ENCODE data around the gene LTB4R2. TPM values are rescaled to one million over a fixed set of nuclear protein-coding genes. Genes with fewer than 3 reads are reported as not detected.

The LTB4R2 gene, protein sequence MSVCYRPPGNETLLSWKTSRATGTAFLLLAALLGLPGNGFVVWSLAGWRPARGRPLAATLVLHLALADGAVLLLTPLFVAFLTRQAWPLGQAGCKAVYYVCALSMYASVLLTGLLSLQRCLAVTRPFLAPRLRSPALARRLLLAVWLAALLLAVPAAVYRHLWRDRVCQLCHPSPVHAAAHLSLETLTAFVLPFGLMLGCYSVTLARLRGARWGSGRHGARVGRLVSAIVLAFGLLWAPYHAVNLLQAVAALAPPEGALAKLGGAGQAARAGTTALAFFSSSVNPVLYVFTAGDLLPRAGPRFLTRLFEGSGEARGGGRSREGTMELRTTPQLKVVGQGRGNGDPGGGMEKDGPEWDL
- polyA plus RNA-seq (2013, experiment 1 of 2; ENCODE audit: insufficient read length): 1.4 TPM
- 2.0 TPM for polyA plus RNA-seq (2013, experiment 2 of 2; ENCODE audit: insufficient read length)

DNA sequence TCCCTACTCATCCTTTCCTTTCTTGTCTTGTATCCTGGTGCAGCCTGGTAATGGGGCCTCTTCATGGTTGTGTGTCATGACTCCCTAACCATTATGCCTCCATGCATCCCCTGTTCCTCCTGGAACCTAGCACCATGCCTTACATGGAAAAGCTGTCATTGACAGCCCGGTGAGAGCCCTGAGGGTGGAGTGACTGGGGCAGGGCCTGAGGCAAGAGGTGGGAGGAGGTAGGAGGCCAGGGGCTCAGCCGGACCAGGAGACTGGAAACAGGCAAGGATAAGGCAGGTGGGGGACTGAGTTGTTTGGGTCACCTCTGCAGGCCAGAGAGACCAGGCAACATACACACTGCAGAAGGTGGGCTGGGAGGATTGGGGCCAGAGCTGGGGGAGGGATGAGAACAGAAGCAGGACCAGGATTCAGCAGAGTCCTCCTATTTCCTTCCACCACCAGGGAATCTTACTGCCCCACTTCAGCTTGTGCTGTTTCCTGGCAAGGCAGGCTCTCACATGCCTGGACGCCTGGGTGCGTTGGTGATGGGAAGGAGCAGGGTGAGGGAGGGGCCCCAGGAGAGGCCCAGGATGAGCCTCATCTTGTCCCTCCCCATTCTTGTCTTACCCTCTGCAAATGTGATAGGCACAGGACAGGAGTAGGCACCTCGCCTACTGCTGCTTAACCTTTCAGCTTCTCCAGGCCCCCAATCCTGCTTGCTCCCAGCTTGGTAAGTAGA lies at the start of gene LTB4R2:
Gene LTB4R2, plus strand, starts transcription at position 603 of the 727 bp plus-strand sequence. CDS start 525 bp downstream, outside the sequence.
- no peak for DNase-seq

DNA sequence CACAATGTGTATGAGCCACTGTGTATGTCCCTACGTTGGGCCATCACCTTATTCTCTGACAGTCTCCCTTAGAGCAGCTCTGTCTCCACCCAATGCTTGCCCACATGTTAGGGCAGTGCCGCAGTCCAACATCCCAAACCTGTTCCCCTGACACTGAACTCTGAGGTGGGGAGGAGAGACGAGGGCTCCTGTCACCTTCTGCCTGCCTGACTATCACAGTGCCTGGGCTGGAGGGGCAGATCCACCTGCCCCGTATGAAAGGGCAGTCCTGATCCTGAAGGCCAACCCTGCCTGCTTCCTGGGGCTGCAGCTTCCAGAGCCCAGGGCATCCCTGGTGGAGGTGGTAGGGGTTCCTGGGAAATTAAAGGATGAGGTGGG lies 49.2 kb upstream of the LTB4R2 start:
- DNase-seq: no peak

DNA sequence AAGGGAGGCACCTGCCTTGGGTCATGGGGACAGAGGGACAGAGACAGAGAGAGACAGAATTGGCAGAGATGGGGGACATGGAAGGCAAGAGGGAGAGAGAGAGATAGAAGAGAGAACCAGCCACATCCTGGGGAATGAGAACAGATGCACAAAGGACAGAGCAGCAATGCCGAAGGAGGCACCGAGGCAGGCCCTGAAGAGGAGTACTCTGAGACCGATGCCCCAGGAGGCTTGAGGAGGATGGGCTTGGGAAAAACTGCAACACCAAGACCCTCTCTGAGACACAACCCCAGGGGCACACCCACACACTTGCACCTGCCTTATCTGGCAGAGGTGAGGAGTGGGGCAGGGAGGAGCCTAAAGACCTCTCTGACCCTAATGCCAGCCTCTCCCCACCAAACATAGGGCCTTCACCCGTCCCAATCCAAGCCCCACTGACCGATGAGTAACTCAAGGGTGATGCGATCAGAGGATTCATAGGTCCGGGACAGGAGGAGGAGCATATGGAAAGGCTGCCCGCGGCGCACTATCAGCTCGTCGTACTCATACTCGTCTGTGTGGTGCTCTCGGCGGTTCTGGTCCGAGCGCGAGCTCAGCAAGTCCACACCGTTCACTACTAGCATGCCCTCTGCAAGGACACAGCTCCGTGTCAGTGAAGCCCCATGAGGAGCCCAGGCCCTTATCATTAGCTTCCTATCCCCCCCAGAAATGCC lies 48.5 kb upstream of the LTB4R2 start:
- DNase-seq: no peak

DNA sequence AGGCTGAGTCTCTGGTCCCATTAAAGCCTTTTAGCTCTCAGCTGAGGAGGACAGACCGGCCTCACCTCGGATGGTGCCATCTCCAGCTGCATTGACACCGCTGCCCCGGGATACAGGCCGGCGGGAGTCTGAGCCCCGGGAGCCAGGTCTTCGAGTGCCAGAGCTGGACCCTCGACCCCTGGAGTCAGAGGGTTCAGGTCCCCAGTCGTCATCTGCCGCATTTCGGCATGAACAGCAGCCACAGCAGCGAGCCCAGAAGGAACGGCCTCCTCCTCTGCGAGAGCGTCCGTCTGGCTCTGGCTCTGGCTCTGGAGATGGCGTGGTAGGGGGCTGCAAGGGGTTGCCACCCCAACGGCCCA lies 48.0 kb upstream of the LTB4R2 start:
- DNase-seq: no peak

DNA sequence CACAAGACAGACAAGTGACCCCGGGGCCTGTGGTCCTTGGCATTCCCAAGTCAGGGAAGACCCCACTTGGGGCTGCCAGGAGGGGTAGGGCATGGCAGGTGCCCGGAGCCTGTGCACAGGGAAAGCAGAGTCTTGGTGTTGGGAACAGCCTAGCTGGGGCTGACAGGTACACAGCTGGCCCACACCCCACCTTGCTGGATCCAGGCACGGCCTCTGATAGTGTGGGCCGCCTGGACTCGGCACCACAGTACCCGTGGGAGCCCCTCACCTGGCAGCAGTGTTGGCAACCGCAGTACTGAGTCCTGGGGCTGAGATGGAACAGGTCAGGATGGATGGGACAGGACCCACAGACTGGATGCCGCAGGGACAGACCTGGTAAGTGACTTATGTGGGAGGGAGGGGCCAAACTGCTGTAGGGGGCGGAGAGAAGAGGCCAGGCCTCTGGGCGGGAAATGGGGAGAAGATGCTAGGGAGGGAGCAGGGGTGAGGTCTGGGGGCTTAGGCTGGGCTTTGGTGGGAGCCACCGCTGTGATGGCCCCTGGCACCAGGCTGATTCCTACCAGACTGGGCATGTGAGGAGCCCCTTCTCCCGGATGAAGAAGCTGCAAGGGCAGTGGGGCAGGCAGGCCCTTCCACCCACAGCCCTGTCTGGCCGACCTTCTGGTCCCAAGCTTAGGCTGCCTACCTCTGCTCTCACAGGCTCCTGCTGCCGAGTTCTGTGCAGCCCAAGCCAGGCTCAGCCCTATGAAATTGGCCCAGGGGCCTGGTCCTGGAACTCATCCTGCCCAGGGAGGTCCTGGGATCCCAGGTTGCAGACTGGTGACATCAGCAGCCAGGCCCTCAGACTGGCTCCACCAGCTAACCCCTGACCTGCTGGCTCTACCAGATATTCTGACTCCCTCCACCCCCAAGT lies 46.9 kb upstream of the LTB4R2 start, which contains the start of gene TGM1:
Gene TGM1, minus strand, starts transcription at position 357 of the 913 bp plus-strand sequence. CDS start 825 bp downstream, outside the sequence.
- DNase-seq: no peak

DNA sequence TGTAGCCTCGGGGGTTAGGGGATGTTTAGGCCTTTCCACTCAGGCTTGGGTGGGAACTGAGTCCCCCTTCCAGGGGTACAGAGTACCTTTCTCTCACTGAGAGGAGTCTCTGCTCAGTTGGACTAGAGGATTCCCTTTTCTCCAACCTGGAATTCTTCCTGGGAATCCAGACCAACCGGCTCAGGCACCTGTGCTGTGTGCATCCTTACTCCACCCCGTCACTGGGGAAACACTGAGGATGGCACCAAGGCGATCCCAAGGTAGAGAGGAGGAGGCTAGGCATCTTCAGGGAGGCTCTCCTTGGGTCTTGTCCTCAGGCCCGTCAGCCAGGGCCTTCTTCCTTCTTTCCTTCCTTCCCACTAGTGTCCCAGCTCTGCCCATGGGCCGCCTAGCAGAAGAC lies 46.1 kb upstream of the LTB4R2 start:
- DNase-seq: no peak

DNA sequence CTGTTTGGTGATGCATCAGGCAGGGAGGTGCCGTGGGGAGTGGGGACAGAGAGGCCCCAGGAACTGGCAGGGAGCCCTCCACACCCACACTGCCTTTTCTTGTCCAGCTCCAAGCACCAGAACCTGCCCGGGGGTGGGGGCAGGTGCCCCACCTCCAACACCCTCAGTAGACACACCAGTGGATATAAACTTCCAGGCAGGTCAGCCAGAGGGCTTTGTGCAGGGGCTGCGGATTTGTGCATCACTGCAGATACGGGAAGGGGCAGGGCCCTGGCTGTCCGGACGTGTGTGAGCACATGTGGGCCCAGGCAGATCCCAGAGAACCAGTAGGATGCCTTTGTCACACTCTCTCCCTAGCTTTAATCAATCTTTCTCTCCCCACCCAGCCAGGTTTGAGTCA lies 45.6 kb upstream of the LTB4R2 start:
- DNase-seq: no peak

DNA sequence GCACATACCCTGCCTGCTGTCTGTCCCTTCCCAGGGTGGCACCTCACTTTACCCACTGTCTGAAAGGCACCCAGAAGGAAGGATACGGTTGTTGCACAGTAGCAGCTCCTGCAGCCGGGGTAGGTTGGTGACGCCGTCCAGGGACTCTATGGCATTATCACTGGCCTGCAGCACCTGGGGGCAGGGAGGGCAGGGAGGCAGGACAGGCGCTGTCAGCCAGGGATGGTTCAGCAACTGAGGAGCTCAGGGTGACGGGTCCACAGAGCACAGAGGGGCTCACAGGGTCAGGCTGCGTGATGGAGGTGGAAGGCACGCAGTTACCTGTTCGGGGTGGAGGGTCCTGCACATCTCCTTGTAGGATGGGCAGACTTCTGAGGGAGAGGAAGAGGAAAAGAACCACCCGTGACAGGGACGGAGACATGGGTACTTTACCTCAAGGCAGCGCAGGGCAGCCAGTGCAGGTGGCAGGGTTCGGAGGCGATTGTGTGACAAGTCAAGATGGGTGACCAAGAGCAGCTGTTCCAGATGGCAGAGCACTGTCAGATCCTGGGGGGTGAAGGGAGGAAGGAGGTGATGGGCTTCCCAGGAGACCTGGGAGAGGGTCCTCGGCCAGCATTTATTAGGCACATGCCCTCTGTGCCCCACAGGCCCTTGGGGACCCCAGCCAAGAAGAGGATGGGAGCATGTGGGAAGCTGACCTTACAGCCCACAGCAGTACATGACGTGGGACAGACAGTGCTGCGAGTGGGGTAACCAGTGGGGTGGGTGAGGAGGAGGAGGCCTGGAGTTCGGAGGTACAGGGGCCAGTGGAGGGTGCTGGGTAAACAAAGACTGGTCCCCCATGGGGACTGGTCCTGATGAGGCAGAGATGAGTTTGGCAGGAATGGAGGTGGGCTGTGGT lies 43.3 kb upstream of the LTB4R2 start:
- no peak for DNase-seq

DNA sequence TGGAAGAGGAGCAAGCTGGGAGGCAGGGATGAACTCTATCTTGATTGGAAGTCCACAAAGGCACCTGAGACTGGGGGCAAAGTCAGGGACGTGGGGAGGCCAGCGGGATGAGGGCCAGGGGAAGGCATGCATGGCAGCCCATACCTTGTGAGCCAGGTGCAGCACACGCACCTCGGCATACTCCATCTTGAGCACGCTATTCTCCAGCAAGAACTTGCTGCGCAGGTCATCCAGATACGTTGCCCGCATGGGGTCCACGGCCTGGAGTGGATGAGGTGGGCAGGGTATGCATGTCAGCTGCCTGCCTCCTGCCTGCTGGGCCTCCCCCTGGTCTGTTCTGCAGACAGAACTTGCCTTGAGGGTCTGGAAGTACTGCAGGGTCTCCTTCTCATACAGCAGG lies 42.4 kb upstream of the LTB4R2 start:
- no peak for DNase-seq

DNA sequence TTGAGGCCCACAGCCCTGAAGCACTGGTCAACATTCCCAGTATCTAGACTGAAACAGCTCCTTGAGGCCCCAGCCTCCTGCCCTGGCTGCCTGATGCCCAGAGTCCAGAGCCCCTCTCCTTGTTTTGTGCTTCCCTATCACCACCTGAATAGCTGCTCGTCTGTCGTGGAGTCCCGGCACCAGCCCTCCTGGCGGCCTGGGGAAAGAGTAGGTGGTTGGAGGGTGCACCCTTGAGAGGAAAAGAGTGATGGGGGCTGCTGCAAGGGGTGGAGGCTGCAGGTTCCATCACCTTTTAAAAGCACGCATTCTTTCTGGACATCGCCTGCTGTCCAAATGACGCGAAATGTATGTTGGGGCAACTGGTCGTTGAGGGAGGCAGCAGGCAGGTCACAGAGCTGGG lies 41.7 kb upstream of the LTB4R2 start:
- no peak for DNase-seq

DNA sequence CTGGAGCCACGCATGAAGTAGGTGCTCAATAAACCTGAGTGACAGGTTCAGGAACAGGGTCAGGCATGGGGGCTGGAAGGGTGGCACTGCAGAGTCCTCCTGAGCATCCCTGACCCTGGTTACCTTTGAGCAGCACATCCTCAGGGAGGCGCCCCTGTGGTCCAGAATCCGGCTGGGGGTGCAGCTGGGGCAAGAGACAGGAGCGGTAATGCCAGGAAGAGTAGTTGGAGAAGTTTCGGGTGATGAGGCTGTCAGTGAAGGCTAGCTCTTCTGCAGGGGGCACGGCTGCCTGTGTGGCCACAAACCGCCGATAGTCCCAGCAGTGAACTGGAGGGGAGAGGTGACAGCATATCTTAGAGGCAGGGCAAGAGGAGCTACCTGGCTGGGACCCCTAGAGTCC lies 40.6 kb upstream of the LTB4R2 start:
- no peak for DNase-seq

DNA sequence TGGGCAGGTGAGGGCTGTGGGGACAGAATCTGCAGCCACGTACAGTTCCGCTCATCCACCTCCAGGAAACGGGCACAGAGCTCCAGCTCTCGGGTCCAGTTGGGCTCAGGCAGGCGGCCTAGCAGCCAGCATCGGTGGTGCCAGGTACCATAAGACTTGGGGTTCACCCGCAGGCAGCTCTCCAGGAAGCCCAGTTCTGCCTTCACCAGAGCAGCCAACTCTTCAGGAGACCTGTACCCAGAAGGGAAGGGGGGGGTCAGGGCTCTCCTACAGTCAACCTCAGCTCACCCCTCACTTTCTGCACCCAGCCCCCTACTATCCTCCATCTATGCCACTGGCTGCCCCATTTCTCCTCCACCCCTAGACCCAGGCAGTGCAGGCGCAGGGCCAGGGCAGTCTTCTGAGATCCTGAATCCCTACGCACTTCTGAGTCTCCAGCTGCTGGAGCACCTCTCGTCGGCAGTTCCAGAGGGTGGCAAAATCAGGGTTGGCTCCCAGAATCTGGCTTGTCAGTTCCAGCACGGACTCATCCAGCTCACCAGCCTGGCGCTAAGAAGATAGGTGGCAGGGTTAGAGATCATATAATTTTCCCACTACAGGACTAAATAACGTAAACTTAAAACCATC lies 39.9 kb upstream of the LTB4R2 start:
- no peak for DNase-seq

DNA sequence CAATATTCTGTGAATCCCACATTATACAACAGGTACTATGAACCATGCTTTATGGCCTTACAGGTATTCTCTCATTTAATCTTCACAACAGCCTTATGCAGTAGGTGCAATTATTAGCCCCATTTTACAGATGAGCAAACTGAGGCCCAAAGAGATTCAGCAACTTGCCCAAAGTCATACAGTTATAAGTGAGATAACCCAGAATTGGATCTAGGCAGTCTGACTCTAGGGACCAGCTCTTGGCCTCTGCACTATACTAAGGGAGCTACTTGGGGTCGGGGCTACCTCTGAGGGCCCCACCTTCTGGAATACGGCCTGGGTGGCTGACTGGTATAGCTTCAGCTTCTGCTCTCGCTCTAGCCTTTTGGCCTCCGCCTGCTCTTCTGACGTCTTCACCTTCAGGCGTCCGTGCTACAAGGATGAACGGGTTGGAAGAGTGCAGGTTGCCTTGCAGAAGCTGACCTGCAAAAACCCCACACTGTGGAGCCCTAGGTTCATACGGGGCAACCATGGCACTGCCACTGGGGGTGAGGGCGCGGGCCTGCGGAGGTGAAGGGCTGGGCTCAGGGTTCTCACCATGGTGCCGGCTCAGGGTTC lies 39.3 kb upstream of the LTB4R2 start:
- no peak for DNase-seq

DNA sequence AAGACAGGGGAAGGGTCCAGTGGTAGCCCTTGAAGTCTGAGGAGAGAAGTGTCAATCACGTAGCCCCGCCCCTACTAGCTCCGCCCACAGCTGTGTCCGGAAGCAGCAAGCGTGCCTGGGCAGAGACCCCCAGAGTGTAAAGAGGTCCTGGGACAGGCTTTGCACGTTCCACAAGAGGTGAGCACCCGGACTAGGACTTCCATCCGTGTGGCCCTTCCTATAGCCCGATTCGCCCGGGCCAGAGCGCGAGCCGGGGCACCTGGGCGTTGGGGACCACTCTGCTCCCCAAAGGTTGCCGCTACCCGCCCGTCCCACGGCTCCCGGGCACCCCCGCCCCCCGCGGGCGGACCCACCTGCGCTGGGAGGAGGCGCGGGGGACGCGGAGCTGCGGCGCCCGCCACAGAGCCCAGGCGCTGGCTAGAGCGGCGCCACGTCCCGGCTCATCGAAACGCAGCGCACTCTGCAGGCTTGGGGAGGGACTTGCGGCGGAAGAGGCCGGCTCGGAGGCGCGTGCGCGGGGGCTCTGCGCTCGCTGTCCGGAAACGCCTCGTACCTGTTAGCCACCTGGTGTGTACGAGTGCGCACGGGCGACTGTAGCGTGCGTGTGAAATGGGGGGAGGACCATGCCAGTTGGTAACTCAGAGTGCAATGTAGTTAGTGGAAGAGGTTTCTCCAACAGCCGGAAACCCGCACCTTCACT lies 38.7 kb upstream of the LTB4R2 start, which contains the start of gene RABGGTA:
Gene RABGGTA, minus strand, starts transcription at position 464 of the 700 bp plus-strand sequence. CDS start 482 bp downstream, outside the sequence.
- peak; percentile 87 for DNase-seq

DNA sequence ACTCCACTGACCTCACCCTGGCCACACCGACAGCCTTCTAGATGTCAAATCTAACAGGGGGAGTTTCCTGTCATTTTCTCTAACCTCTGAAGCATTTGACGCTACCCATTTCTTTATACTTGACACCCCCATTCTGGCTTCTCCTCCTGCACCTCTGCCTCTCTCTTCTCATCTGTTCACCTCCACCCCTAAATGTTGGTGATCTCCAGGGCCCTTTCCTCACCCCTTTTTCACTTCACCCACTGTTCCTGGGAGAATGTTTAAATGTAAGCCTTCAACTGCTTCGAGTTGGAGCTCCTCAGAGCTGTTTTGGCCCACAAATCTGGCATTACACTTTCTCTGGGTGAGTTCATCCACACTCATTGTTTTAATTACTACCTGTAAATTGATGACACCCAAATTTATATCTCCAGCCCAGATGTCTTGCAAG lies 38.1 kb upstream of the LTB4R2 start:
- DNase-seq: no peak

DNA sequence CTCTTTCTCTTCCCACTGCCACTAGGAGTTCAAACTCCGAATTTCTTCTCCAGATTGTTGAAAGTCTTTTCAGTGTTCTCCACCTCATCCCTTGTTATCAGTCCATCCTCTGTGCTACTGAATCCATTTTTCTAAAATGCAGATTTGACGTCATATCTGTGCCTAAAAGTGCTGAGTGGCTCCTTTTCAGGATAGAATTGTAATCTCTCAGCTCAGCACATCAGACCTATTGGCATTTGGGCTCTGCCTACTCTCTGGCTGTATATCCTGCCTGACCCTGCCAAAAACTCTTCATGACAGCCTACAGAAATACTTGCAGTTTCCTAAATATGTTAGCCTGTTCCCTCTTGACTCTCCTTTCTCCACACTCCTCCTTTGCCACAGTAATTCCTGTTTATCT lies 37.5 kb upstream of the LTB4R2 start:
- DNase-seq: no peak

DNA sequence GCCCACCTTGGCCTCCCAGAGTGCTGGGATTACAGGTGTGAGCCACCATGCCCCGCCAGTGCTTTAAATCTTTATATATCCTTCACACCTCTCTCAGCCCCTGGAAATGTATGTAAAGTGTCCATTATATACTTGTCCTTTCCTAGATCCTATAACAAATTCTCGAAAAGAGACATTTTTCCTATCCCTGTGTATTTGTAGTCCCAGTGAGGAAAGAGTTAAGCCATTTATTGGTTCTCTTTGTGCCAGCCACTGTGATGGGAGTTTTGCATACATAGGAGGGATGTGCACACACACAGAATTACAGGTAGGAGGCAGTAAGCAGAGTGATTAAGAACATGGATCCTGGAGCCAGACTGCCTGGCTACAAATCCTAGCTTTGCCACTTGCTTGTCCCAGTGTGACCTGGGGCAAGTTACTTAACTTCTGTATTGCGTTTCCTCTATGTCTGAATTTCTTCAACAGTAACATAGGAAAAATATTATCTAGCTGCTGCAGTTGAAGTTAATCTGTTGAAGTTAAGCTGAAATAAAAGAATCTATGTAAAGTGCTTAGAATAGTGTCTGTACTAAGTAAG lies 36.4 kb upstream of the LTB4R2 start:
- no peak for DNase-seq

DNA sequence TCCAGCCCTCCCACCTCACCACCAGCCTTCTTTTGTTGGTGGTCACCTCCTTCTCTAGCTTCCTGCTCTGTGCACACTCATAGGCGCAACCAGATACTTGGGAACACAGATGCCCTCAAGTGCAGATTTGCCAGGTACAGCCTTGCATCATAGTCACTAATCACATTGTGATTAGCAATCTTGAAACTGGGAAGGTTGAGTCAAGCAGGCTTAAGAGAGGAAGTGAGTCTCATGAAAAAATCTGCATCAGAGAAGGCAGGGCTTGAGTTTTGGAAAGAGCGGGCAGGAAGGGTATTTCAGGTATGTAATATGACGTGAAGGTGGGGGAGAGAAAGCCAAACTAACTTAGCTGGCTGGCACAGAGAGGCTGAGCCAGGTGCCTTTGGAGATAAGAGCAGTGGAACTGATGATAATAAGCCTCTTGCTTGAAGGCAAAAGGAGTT lies 35.8 kb upstream of the LTB4R2 start:
- no peak for DNase-seq

DNA sequence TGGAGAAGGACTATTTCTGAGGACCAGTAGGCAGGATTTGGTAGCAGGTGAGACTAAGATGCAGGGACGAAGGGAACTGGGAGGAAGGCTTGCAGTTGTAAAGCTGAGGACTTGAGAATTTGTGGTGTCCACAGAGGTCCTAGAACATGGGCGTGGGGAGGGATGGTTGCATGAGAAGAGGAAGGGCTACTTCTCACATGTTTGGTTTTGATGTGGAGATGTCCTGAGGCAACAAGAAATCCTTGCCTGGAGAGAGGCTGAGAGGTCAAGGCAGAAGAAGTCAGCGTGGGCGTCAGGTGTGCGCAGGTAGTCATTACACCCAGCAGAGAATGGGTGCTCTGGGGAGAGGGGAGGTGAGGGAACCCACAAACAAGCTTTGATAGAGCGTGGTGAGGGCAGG lies 32.9 kb upstream of the LTB4R2 start:
- no peak for DNase-seq

Measured in fibroblast of skin of scalp (primary cell).